Osteocyte (in vitro differentiated cells): ENCODE results near the gene IFNG-AS1. TPM values are rescaled to one million over a fixed set of nuclear protein-coding genes. Genes with fewer than 3 reads are reported as not detected.

Experiments
- DNase-seq: peaks from one replicate; pipeline ENCODE4 v3.0.0; 2021; ENCODE audit warnings: mixed read lengths; ENCODE audit not compliant: unreplicated experiment; ENCODE audit errors: extremely low spot score
- H3K27ac Mint-ChIP-seq: one replicate; pipeline ENCODE4 v1.8.0; 2021; ENCODE audit warnings: mild to moderate bottlenecking, mixed read lengths; ENCODE audit not compliant: unreplicated experiment
- H3K27me3 Mint-ChIP-seq: one replicate; pipeline ENCODE4 v1.8.0; 2021; ENCODE audit warnings: mixed read lengths; ENCODE audit not compliant: unreplicated experiment
- H3K36me3 Mint-ChIP-seq: one replicate; pipeline ENCODE4 v1.8.0; 2021; ENCODE audit warnings: mixed read lengths; ENCODE audit not compliant: unreplicated experiment
- H3K4me1 Mint-ChIP-seq: one replicate; pipeline ENCODE4 v1.8.0; 2021; ENCODE audit warnings: mixed read lengths; ENCODE audit not compliant: unreplicated experiment
- H3K4me3 Mint-ChIP-seq: one replicate; pipeline ENCODE4 v1.8.0; 2021; ENCODE audit warnings: mild to moderate bottlenecking, moderate library complexity, mixed read lengths; ENCODE audit not compliant: unreplicated experiment
- H3K9me3 Mint-ChIP-seq: one replicate; pipeline ENCODE4 v1.8.0; 2021; ENCODE audit warnings: mixed read lengths; ENCODE audit not compliant: unreplicated experiment
- CTCF ChIP-seq: fragments of 200-600 bp; sonication (generic); IDR thresholded peaks from 2 replicates; pipeline ENCODE4 v1.5.0; 2021; ENCODE audit warnings: antibody characterized with exemption, mild to moderate bottlenecking, moderate library complexity
- total RNA-seq: library from RNA; stranded (reverse); gene quantifications from 2 replicates; pipeline ENCODE4 v1.2.1, GENCODE V29; 2021

IFNG-AS1 gene
- total RNA-seq, 1 donor from 2014 or later, result not detected

- H3K9me3 Mint-ChIP-seq, result peaks cover 26% of the 10 kb centered on the region
- TF ChIP-seq CTCF, result no peak
- H3K27me3 Mint-ChIP-seq, result peaks cover 6% of the 10 kb centered on the region
- DNase-seq, result no peak
- no peak overlapping the region for H3K4me3 Mint-ChIP-seq
- no peaks in the 10 kb centered on the region for H3K36me3 Mint-ChIP-seq
- no peak overlapping the region for H3K27ac Mint-ChIP-seq
- no peaks in the 10 kb centered on the region for H3K4me1 Mint-ChIP-seq
Observed at GRCh38 chr12:68056300-68056699, 67.1 kb downstream of the IFNG-AS1 start.

- no peak for TF ChIP-seq CTCF
- H3K27ac Mint-ChIP-seq, result no peak overlapping the region
- H3K9me3 Mint-ChIP-seq, result peaks cover 29% of the 10 kb centered on the region
- H3K4me1 Mint-ChIP-seq, result no peaks in the 10 kb centered on the region
- H3K36me3 Mint-ChIP-seq, result no peaks in the 10 kb centered on the region
- H3K27me3 Mint-ChIP-seq, result peaks cover 43% of the 10 kb centered on the region
- H3K4me3 Mint-ChIP-seq, result no peak overlapping the region
- DNase-seq, result no peak
Observed at GRCh38 chr12:68063900-68064590, 74.8 kb downstream of the IFNG-AS1 start.

GRCh38 chr12:68065163-68065562 lies 75.9 kb downstream of the IFNG-AS1 start:
- no peak overlapping the region for H3K4me3 Mint-ChIP-seq
- no peak overlapping the region for H3K27ac Mint-ChIP-seq
- DNase-seq, result no peak
- no peaks in the 10 kb centered on the region for H3K4me1 Mint-ChIP-seq
- H3K27me3 Mint-ChIP-seq, result peaks cover 43% of the 10 kb centered on the region
- H3K9me3 Mint-ChIP-seq, result peaks cover 24% of the 10 kb centered on the region
- no peaks in the 10 kb centered on the region for H3K36me3 Mint-ChIP-seq
- no peak for TF ChIP-seq CTCF

GRCh38 chr12:68065687-68066086 lies 76.4 kb downstream of the IFNG-AS1 start:
- DNase-seq, result no peak
- Mint-ChIP-seq H3K4me3 (no peak overlapping the region), H3K9me3 (peaks cover 23% of the 10 kb centered on the region), H3K27me3 (peaks cover 48% of the 10 kb centered on the region), H3K36me3 (no peaks in the 10 kb centered on the region), H3K4me1 (no peaks in the 10 kb centered on the region), H3K27ac (no peak overlapping the region)
- no peak for TF ChIP-seq CTCF

GRCh38 chr12:68067762-68068376 lies 78.6 kb downstream of the IFNG-AS1 start:
- H3K9me3 Mint-ChIP-seq, result peaks cover 17% of the 10 kb centered on the region
- peak; percentile 19 for TF ChIP-seq CTCF
- H3K27me3 Mint-ChIP-seq, result peaks cover 33% of the 10 kb centered on the region
- H3K27ac Mint-ChIP-seq, result no peak overlapping the region
- H3K4me3 Mint-ChIP-seq, result no peak overlapping the region
- DNase-seq, result no peak
- no peaks in the 10 kb centered on the region for H3K4me1 Mint-ChIP-seq
- no peaks in the 10 kb centered on the region for H3K36me3 Mint-ChIP-seq
